GM18907 (cell line): ENCODE data around the gene UTF1.

Experiments used
- ATAC-seq: cut with Tn5 transposase; IDR thresholded peaks from one replicate; pipeline ENCODE4 v1.9.1; 2021; ENCODE audit warnings: mild to moderate bottlenecking, moderate library complexity; ENCODE audit not compliant: unreplicated experiment

Gene UTF1

DNA sequence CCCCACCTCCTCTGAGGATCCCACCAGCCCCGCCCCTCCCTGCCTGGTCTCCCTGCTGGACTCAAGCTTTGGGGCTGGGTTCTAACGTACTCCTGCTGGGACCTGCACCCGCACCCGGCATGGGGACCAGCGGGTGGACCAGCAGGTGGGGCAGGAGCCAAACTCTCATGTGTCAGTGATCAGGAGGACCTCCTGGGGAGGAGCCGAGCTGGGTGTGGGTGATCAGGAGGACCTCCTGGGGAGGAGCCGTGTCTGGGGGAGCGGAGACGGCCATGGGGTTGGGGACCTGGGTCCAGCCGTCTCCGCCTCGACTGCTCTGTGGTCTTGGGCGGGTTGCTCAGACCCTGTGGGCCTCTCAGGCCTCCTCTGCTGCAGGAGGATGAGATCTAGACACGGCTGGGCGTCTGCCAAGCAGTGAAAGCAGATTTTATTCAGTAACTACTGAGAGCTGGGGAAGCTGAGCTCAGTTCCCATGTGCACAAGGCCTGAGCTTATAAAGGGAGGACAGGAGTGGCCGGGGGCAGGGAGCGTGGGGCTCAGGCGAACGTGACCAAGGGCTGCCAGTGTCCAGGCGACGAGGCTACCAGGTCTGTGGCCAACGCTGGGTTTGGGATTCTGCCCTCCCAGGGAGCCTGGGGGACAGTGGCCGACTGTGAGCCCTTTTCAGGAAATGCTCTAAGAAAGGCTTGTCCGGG lies 33.6 kb upstream of the UTF1 start:
- ATAC-seq: no peak

GRCh38 chr10:133196936-133197758 lies 32.9 kb upstream of the UTF1 start:
- ATAC-seq: no peak

GRCh38 chr10:133197786-133198185 lies 32.2 kb upstream of the UTF1 start:
- ATAC-seq: no peak

DNA sequence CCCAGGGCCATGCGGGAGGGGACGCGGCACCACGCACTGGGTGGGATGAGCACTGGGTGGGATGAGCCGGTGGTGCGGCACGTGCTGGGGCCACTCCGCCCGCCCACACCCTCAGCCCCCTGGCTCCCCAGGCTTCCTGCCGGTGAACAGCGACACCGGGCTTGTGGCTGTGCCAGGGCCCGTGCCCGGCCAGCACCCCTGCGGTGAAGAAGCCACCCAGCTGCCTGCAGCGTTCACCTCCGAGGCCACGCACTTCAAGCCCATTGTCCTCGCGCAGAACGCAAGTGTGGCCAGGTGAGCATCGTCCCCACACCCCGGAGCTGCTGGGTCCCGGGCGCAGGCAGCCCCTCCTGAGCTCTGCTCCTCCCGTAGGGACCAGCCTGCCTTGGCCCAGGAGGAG lies 31.8 kb upstream of the UTF1 start:
- no peak for ATAC-seq

DNA sequence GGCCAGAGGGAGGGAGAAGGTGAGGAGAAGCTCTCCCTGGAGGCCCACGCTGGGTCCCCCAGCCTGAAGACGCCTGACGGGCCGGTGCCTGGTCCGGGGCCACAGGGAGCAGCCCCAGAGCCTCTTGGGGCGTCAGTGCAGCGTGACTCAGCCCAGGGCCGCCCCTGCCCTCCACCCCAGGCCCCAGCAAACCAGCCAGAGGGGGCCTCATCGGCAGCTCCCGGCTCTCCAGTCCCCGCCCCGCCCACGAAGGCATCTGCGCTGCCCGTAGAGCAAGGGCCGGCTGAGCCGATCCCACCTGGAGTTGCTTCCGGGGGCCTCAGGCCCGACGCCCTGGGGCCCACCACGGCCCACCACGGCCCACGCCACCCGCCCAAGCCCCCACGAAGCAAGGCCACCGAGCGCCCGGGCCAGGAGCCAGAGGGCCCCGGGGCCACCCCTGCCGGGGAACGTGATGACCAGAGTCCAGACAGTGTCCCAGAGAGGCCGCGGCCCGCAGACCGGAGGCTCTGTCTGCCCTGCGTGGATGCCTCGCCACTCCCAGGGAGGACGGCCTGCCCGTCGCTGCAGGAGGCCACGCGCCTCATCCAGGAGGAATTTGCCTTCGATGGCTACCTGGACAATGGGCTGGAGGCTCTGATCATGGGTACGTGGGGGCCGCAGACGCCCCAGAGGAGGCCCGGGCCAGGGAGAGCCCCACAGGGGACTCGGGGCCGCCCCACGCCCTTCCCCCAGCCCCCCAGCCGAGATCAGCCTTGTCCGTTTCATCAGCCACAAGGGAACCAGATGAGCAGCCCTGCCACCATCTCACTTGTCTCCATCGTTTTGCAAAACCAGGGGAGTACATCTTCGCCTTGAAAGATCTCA lies 31.2 kb upstream of the UTF1 start:
- ATAC-seq: no peak

- no peak for ATAC-seq
These were observed 30.5 kb upstream of the UTF1 start for GRCh38 chr10:133199488-133199885.

GRCh38 chr10:133199992-133200611 lies 29.9 kb upstream of the UTF1 start:
- ATAC-seq: no peak

DNA sequence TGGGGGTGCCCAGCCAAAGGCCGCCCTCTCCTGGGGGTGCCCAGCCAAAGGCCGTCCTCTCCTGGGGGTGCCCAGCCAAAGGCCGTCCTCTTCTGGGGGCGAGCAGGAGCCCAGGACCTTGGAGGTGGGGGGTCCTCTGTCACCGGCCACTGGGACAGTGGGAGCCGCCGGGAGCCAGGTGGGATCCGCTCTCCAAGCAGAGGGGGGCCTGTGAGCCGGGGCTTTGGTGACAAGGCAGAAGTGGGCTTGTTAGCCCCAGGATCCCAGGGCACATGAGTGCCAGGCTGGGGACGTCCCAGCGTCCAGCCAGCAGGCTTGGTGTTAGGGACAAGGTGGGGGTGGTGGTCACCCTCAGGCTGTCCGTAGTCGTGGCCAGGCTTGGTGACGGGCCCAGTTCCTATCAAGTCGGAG lies 29.4 kb upstream of the UTF1 start:
- ATAC-seq: no peak

GRCh38 chr10:133201151-133201947 lies 28.7 kb upstream of the UTF1 start:
- no peak for ATAC-seq

DNA sequence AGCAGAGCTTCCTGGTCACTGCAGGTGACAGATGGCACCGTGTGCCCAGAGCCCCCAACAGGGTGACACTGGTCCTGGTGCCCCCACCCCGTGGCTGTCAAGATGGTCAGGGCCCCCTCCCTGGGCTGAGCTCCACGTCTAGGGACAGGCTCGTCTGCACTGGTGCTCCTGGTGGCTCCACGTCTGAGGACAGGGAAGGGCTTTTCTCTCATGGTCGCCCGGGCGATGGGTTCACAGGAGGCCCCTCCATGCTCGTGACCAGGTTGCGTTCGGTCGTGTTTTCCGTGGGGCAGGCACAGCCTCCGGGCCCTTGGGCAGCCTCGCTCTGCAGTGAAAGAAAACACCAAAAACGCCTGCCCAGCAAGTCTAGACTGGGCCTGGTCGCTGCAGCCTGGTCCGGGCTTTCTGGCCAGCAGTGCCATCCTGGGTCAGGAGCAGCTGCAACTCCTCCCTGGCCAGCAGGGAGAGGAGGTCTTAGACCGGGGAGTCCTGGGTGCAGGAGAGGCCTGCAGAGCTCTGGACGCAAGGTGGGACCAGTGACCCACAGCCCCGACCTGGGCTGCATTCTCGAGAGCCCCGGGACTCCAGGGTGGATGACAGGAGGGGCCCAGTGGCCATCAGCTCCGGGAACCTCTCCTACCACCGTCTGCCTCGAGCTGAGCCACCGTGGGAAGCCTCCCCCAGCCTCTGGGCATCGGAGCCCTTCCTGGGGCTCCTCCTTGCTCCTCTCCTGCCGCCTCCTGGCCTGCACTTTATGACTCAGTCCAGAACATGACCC lies 27.9 kb upstream of the UTF1 start:
- ATAC-seq: no peak

- no peak for ATAC-seq
These were observed 27.0 kb upstream of the UTF1 start for GRCh38 chr10:133202778-133203651.

- no peak for ATAC-seq
These were observed 26.3 kb upstream of the UTF1 start for GRCh38 chr10:133203652-133204195.

- ATAC-seq: no peak
These were observed 25.6 kb upstream of the UTF1 start for GRCh38 chr10:133204226-133205015.

DNA sequence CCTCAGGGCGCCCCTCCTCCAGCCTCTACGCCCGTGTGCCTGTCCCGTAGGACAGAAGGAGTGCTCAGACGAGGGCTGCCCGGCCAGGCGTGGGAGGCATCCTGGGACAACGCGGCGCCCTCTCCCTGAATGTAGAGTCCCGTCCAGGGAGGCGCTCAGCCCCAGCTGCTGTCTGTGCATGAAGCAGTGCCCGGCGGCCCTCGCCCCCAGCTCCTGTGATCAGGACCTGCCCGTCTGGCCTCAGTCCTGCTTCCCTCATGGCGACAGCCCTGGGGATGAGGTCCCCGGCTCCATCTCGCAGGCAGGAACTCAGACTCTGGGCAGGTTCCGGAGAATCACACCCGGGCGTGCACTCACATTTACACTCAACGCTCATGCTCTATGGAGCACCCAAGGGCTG lies 24.9 kb upstream of the UTF1 start:
- ATAC-seq: no peak

DNA sequence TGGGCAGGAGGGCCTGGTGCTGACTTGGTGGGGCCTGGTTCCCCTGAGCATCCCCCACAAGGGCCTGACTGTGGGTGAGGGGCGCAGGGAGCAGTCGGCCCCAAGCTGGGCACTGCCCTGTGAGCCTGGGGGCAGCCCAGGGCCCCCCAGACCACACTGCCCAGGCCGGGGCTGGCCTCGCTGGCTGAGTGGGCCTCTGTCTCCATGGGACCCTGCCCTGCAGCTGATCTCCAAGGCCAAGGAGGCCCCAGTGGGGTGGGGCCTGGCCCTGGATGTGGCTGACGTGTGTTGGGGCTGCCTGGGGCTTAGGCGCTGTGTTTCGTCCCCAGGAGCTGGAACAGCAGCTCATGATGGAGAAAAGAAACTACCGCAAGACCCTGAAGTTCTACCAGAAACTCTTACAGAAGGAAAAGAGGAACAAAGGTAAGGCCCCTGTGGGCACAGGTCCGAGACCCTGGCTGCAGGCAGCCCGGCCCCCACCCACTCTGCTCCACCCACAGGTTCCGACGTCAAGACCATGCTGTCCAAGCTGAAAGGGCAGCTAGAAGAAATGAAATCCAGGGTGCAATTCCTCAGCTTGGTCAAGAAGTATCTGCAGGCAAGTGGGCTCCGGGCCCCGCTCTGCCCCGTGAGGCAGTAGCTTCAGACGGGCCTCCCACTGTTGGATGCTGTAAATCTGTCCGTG lies 23.5 kb upstream of the UTF1 start:
- ATAC-seq: no peak

DNA sequence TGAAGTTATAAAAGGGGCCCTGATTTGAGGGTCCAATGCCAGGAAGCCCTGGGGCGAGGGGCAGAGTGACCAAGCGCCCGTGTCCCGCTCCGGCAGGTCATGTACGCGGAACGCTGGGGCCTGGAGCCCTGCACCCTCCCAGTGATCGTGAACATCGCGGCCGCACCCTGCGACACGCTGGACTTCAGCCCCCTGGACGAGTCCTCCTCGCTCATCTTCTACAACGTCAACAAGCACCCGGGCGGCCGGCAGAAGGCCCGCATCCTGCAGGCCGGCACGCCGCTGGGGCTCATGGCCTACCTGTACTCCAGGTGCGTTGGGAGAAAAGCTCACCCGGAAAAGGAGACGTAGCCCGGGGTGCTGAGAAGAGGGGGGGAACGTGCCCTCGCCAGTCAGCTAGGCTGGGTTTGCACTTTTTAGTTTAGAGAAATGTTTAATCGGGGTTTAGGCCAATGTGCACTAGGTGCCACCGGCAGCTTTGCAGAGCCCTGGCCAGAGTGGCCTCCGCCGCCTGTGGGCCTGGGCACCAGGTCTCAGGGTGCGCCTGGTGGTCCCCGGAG lies 22.9 kb upstream of the UTF1 start:
- ATAC-seq: no peak

GRCh38 chr10:133207627-133208026 lies 22.4 kb upstream of the UTF1 start:
- no peak for ATAC-seq
